NB4 (cell line): ENCODE data around the gene DGCR2.

Experiments
- DNase-seq: peaks from one replicate; pipeline ENCODE4 v3.0.0; 2010; ENCODE audit warnings: low read depth
- H3K4me3 ChIP-seq: one replicate; pipeline ENCODE4 v1.5.1; 2011; ENCODE audit warnings: mild to moderate bottlenecking, low read depth, low read length, moderate library complexity
- CTCF ChIP-seq: IDR thresholded peaks from one replicate; pipeline ENCODE4 v1.5.1; 2012; ENCODE audit warnings: low read depth, low read length
- MAX ChIP-seq: IDR thresholded peaks from 2 replicates; pipeline ENCODE4 v1.6.1; 2011; ENCODE audit warnings: low read depth, low read length
- MYC ChIP-seq: IDR thresholded peaks from 2 replicates; pipeline ENCODE4 v1.6.1; 2011; ENCODE audit warnings: low read depth, low read length
- POLR2A ChIP-seq: IDR thresholded peaks from 2 replicates; pipeline ENCODE4 v1.6.1; 2011; ENCODE audit warnings: mild to moderate bottlenecking; ENCODE audit not compliant: insufficient read length; ENCODE audit errors: extremely low read depth

Gene DGCR2

GRCh38 chr22:19137384-19138216, 15.4 kb upstream of the DGCR2 start:
- DNase-seq, result no peak
- no peak overlapping the region for H3K4me3 ChIP-seq
- no peak for TF ChIP-seq CTCF
- TF ChIP-seq MYC, result no peak
- TF ChIP-seq POLR2A, result no peak
- no peak for TF ChIP-seq MAX

- no peak for TF ChIP-seq POLR2A
- TF ChIP-seq CTCF, result no peak
- TF ChIP-seq MAX, result no peak
- TF ChIP-seq MYC, result no peak
- no peak overlapping the region for H3K4me3 ChIP-seq
- no peak for DNase-seq
Measured at GRCh38 chr22:19136915-19137314, 14.7 kb upstream of the DGCR2 start.

GRCh38 chr22:19134874-19135273, 12.7 kb upstream of the DGCR2 start:
- no peak overlapping the region for H3K4me3 ChIP-seq
- no peak for DNase-seq
- no peak for TF ChIP-seq POLR2A
- TF ChIP-seq MYC, result no peak
- TF ChIP-seq MAX, result no peak
- TF ChIP-seq CTCF, result no peak

GRCh38 chr22:19134176-19134831, 12.1 kb upstream of the DGCR2 start:
- no peak overlapping the region for H3K4me3 ChIP-seq
- TF ChIP-seq MYC (no peak), POLR2A (no peak), CTCF (no peak)
- DNase-seq, result no peak

- no peak overlapping the region for H3K4me3 ChIP-seq
- no peak for DNase-seq
- TF ChIP-seq POLR2A (no peak), CTCF (no peak), MYC (no peak), MAX (no peak)
Measured at GRCh38 chr22:19133561-19133960, 11.3 kb upstream of the DGCR2 start.
